Fibroblast of pulmonary artery (primary cell): ENCODE results near the gene SYF2.
"Not testable (repeated sequence)": the region's sequence is repeated elsewhere in the genome, so short reads cannot be mapped to it uniquely, and the experiment has no call there.

Experiments
- DNase-seq: peaks from one replicate; pipeline ENCODE4 v3.0.0-alpha.2; 2010; ENCODE audit warnings: low read depth
- H3K4me3 ChIP-seq: replicated peaks from 2 replicates; pipeline ENCODE4 v1.5.1; 2011; ENCODE audit warnings: low read depth, mild to moderate bottlenecking, control low read depth, low read length, moderate library complexity
- CTCF ChIP-seq: IDR thresholded peaks from 2 replicates; pipeline ENCODE4 v1.5.1; 2011; ENCODE audit warnings: mild to moderate bottlenecking, control low read depth, low read length, inconsistent platforms; ENCODE audit errors: missing control alignments

Gene SYF2

GRCh38 chr1:25232027-25232865, at the start of gene SYF2:
TSS of gene SYF2 (minus strand) at chr1:25232502. CDS start at chr1:25232467, 35 bp downstream.
- TF ChIP-seq CTCF: no peak
- peak within 1 kb of the TSS; percentile 94 for H3K4me3 ChIP-seq
- DNase-seq: peak; percentile 95

GRCh38 chr1:25279693-25280111, 47.4 kb upstream of the SYF2 start:
- DNase-seq, H3K4me3 ChIP-seq: not testable (repeated sequence)

DNA sequence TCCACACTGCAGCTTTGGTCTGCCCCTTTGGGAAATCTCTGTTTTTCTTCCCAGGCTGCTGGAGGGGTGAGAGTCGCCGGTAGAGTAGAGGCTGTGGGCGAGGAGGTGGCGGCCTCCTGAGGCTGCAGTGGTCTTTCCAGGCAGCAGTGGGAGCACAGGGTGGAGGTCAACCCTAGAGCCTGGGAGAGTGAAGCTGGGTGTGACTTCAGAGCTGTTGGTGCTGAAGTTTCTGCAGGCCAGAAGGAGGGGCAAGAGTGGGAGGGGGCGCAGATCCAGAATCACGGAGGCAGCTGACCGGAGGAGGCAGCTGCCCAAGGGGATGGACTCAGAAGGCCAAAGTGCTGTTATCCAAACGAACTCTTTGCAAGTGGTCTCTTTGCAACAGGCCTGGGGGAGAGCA, 46.5 kb upstream of the SYF2 start:
- not testable (repeated sequence) for H3K4me3 ChIP-seq, DNase-seq

DNA sequence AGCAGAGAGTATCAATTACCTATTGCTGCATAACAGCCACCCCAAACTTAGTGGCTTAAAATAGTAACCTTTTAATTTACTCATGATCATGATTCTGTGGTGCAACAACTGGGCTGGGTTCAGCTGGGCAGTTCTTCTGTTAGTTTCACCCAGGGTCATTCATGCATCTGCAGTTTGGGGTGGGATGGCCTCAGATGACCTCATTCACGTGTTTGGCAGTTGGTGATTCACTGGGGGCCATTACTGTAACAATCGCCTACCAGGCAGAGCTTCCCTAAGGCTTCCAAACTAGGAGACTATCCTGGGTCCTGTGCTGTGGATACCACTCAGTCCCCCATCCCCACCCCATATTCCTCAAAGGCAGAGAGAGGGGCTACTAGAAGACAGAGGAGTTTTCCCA, 46.1 kb upstream of the SYF2 start:
- not testable (repeated sequence) for DNase-seq, H3K4me3 ChIP-seq

GRCh38 chr1:25277295-25277694, 45.0 kb upstream of the SYF2 start:
- not testable (repeated sequence) for DNase-seq, H3K4me3 ChIP-seq

DNA sequence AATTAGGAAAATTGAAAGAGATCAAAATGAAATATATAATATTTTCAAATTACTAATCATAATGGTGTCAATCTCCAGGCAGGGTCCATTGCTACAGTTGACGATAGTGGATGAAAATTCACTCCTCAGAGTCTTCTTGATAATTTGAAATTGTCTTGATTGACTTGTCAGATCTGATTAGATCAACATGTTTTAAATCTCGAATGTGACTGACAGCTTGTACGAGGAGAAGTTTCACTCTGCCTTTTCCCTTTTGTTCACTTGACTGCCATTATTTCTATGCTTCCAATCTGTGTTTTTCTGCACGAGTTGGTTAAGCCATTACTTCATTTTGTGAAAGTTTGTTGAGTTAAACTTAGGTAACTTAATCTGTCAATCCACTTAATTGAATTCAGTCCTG, 43.3 kb upstream of the SYF2 start:
- DNase-seq: not testable (repeated sequence)

GRCh38 chr1:25272238-25272637, 39.9 kb upstream of the SYF2 start, which contains the start of gene RHD:
TSS of gene RHD (plus strand) at chr1:25272509. CDS start at chr1:25272548, 39 bp downstream.
- not testable (repeated sequence) for DNase-seq, H3K4me3 ChIP-seq

More for the DNA sequence above, 43.3 kb upstream of the SYF2 start:
- not testable (repeated sequence) for H3K4me3 ChIP-seq

- not testable (repeated sequence) for DNase-seq, H3K4me3 ChIP-seq
These were observed 36.0 kb upstream of the SYF2 start for GRCh38 chr1:25268143-25268760.

- H3K4me3 ChIP-seq, DNase-seq: not testable (repeated sequence)
These were observed 35.2 kb upstream of the SYF2 start for GRCh38 chr1:25267288-25268142.

GRCh38 chr1:25266554-25267287, 34.4 kb upstream of the SYF2 start:
- DNase-seq, H3K4me3 ChIP-seq: not testable (repeated sequence)

DNA sequence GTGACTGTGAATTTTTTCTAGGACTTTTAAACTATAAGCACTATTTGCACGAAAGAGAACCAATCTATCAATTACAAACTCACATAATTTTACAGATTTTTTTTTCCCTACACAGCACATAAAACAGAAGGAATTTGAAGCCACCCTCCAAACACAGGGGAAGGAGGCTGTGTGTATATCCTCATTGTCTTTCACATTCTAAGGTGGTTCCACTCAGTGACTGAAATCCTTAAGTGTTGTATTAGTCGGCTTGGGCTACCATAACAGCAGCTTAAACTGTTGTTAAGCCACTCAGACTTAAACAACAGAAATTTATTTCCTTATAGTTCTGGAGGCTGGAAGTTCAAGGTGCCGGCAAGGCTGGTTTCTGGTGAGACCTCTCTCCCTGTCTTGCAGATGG, 28.0 kb upstream of the SYF2 start:
- not testable (repeated sequence) for DNase-seq, H3K4me3 ChIP-seq

- peak; percentile 25 for TF ChIP-seq CTCF
- peak; percentile 69 for DNase-seq
- not testable (repeated sequence) for H3K4me3 ChIP-seq
These were observed 27.5 kb upstream of the SYF2 start for GRCh38 chr1:25259813-25260212.
